WTC11 (cell line): ENCODE results near the gene RTBDN. TPM values are rescaled to one million over a fixed set of nuclear protein-coding genes. Genes with fewer than 3 reads are reported as not detected.

ENCODE experiments used
- ATAC-seq: fragments of 200-7000 bp; cut with Tn5 transposase; 2 replicates; pipeline ENCODE4 v1.10.0; 2021; ENCODE audit warnings: mild to moderate bottlenecking, moderate library complexity
- CTCF ChIA-PET: fragments of 300-600 bp; sonication (Branson Sonifier 250); formaldehyde crosslinking; loops from one replicate; lab custom pipeline; 2021; ENCODE audit warnings: antibody characterized with exemption; lab: Charles Lee
- POLR2A ChIA-PET: fragments of 350-600 bp; sonication (Branson Sonifier 250); formaldehyde crosslinking; loops from one replicate; lab custom pipeline; 2021; ENCODE audit warnings: antibody characterized with exemption; lab: Charles Lee
- DNase-seq: peaks from one replicate; pipeline ENCODE4 v3.0.0; 2021; ENCODE audit warnings: low spot score
- H3K27ac Mint-ChIP-seq: 2 replicates; pipeline ENCODE4 v1.8.0; 2021; ENCODE audit warnings: mixed read lengths
- H3K27me3 Mint-ChIP-seq: 2 replicates; pipeline ENCODE4 v1.8.0; 2021; ENCODE audit warnings: low read depth, mild to moderate bottlenecking, moderate library complexity, mixed read lengths
- H3K36me3 Mint-ChIP-seq: 2 replicates; pipeline ENCODE4 v1.8.0; 2021; ENCODE audit warnings: mixed read lengths
- H3K4me1 Mint-ChIP-seq: 2 replicates; pipeline ENCODE4 v1.8.0; 2022; ENCODE audit warnings: mixed read lengths
- H3K4me3 Mint-ChIP-seq: 2 replicates; pipeline ENCODE4 v1.8.0; 2021; ENCODE audit warnings: mild to moderate bottlenecking, moderate library complexity, mixed read lengths
- H3K9me3 Mint-ChIP-seq: 2 replicates; pipeline ENCODE4 v1.8.0; 2021; ENCODE audit warnings: mixed read lengths
- CREM ChIP-seq: sonication (generic); formaldehyde crosslinking; IDR thresholded peaks from 2 replicates; pipeline ENCODE4 v1.8.1; 2022; ENCODE audit warnings: mild to moderate bottlenecking, missing genetic modification reagents, moderate library complexity
- ESRRA ChIP-seq: sonication (generic); formaldehyde crosslinking; IDR thresholded peaks from 2 replicates; pipeline ENCODE4 v1.8.1; 2022; ENCODE audit warnings: mild to moderate bottlenecking, missing genetic modification reagents, borderline replicate concordance
- FOXK1 ChIP-seq: sonication (generic); formaldehyde crosslinking; IDR thresholded peaks from 2 replicates; pipeline ENCODE4 v1.8.0; 2022; ENCODE audit warnings: mild to moderate bottlenecking, moderate library complexity, missing genetic modification reagents
- JAZF1 ChIP-seq: fragments of 250-450 bp; sonication (Bioruptor Pico); IDR thresholded peaks from 2 replicates; pipeline ENCODE4 v1.9.0; 2021; ENCODE audit warnings: moderate library complexity, mild to moderate bottlenecking, inconsistent platforms
- MLX ChIP-seq: sonication (generic); formaldehyde crosslinking; IDR thresholded peaks from 2 replicates; pipeline ENCODE4 v1.8.1; 2023; ENCODE audit warnings: mild to moderate bottlenecking, missing genetic modification reagents, moderate library complexity
- PRDM15 ChIP-seq: sonication (generic); formaldehyde crosslinking; IDR thresholded peaks from 2 replicates; pipeline ENCODE4 v1.8.0; 2022; ENCODE audit warnings: missing genetic modification reagents
- RORB ChIP-seq: fragments of 250-450 bp; sonication (Bioruptor Pico); IDR thresholded peaks from 2 replicates; pipeline ENCODE4 v1.9.0; 2021; ENCODE audit warnings: mild to moderate bottlenecking
- SP1 ChIP-seq: sonication (generic); formaldehyde crosslinking; conservative IDR thresholded peaks from 2 replicates; pipeline ENCODE4 v1.8.1; 2022; ENCODE audit warnings: missing genetic modification reagents
- USF1 ChIP-seq: sonication (generic); formaldehyde crosslinking; IDR thresholded peaks from 2 replicates; pipeline ENCODE4 v1.8.0; 2022; ENCODE audit warnings: mild to moderate bottlenecking, missing genetic modification reagents
- ZNF232 ChIP-seq: sonication (generic); formaldehyde crosslinking; IDR thresholded peaks from 2 replicates; pipeline ENCODE4 v1.8.0; 2022; ENCODE audit warnings: mild to moderate bottlenecking, missing genetic modification reagents
- ZNF263 ChIP-seq: sonication (generic); formaldehyde crosslinking; IDR thresholded peaks from 2 replicates; pipeline ENCODE4 v1.8.1; 2022; ENCODE audit warnings: low read depth, mild to moderate bottlenecking, moderate library complexity, missing genetic modification reagents
- ZNF281 ChIP-seq: sonication (generic); formaldehyde crosslinking; IDR thresholded peaks from 2 replicates; pipeline ENCODE4 v1.8.0; 2023; ENCODE audit warnings: mild to moderate bottlenecking, missing genetic modification reagents
- total RNA-seq: library from RNA; stranded (reverse); gene quantifications from 3 replicates; pipeline ENCODE4 v1.2.3, GENCODE V29; 2021
- TF ChIP-seq, protein P1 (sequence below): fragments of 250-450 bp; sonication (Bioruptor Pico); IDR thresholded peaks from 2 replicates; pipeline ENCODE4 v1.9.0; 2021; ENCODE audit warnings: moderate library complexity, mild to moderate bottlenecking, inconsistent platforms, borderline replicate concordance
- TF ChIP-seq, protein P2 (sequence below): sonication (generic); formaldehyde crosslinking; IDR thresholded peaks from 2 replicates; pipeline ENCODE4 v1.8.1; 2023; ENCODE audit warnings: mild to moderate bottlenecking, moderate library complexity, missing genetic modification reagents
- TF ChIP-seq, protein P3 (sequence below): fragments of 250-450 bp; sonication (Bioruptor Pico); conservative IDR thresholded peaks from 2 replicates; pipeline ENCODE4 v1.9.0; 2021; ENCODE audit warnings: mild to moderate bottlenecking

RTBDN gene
- total RNA-seq, 1 experiment from 2014 or later, result 2.4 TPM

DNA sequence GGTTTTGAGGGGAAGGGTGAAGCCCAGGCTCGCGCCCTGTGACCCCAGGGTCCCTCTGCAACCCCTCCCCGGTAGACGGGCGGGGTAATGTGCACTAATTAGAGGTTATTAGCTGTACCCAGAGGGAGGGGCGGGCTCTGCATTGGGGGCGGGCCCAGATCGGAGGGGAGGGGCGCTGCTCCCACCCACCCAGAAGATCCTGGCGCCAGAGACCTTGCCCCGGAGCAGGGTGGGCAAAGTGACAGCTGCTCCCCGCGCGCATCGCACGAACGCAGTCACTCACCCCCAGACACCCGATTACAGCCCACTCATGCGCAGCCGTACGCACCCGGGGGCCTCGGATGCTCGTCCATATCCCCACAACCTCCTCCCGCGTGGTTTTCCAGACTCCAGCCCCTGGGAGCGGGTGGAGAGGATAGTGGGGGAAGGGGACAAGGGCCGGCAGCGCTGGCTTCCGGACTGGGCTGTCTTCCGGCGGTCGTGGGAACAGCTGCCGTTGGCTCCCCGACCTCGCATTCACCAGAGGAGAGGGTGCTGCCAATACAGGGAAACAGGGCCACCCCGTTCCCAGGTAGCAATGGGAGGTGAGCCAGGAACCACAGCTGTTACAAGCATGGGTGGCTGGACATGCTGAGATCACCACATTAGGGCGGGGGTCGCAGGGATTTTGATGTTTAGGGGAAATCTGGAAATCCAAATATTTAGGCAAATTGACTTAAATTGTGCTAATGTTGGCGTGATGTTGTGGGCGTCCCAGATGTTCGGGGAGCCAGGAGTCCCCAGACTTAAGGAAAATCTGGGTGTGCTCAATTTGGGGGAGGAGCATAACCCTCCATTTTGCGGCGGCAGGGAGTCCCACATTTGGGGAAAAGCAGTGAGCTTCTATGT is 56.1 kb downstream of the RTBDN start:
- Mint-ChIP-seq H3K27ac (peak overlapping the region; percentile 88), H3K4me1 (peaks cover 21% of the 10 kb centered on the region), H3K9me3 (no peaks in the 10 kb centered on the region), H3K4me3 (peak overlapping the region; percentile 79), H3K36me3 (peaks cover 9% of the 10 kb centered on the region), H3K27me3 (no peaks in the 10 kb centered on the region; the same call in 1 of the 2 replicates)
- TF ChIP-seq ZNF281 (CRISPR knock-in tag), result peak; percentile 50; the same call in 1 of the 2 replicates
- TF ChIP-seq FOXK1, result 0 out of 2 replicates have a peak, but pooled peaks have one; percentile 35
- TF ChIP-seq PRDM15 (CRISPR knock-in tag), result 0 out of 2 replicates have a peak, but pooled peaks have one; percentile 27
- no peak for TF ChIP-seq MLX
- CTCF ChIA-PET, result interaction anchor here (0.6 to 7.7 kb wide), 26 partner anchors 8 to 113 kb away, joined by 3 to 136 read pairs (median 8); partner anchors contain the start of genes GCDH, GET3, JUNB and RNASEH2A
- peak; percentile 53 for DNase-seq
- ATAC-seq, result peak; percentile 2
- POLR2A ChIA-PET, result interaction anchor here (1.0 to 3.0 kb wide), 7 partner anchors 9 to 103 kb away, joined by 3 to 29 read pairs (median 5); partner anchors contain the start of genes DNASE2, JUNB and RNASEH2A

- ChIA-PET CTCF (interaction anchor here (0.6 to 7.7 kb wide), 29 partner anchors 8 to 160 kb away, joined by 3 to 136 read pairs (median 7); partner anchors contain the start of genes BEST2, GCDH, GET3 and JUNB), POLR2A (interaction anchor here (1.0 to 3.0 kb wide), 6 partner anchors 10 to 103 kb away, joined by 3 to 29 read pairs (median 6); partner anchors contain the start of genes DNASE2 and JUNB)
- no peaks in the 10 kb centered on the region; the same call in 1 of the 2 replicates for H3K27me3 Mint-ChIP-seq
- peak; percentile 39 for ATAC-seq
- H3K4me1 Mint-ChIP-seq, result peaks cover 21% of the 10 kb centered on the region
- peak overlapping the region; percentile 79 for H3K4me3 Mint-ChIP-seq
- peak; percentile 91 for DNase-seq
- H3K36me3 Mint-ChIP-seq, result peaks cover 9% of the 10 kb centered on the region
- peak overlapping the region; percentile 49 for H3K27ac Mint-ChIP-seq
- no peaks in the 10 kb centered on the region for H3K9me3 Mint-ChIP-seq
- TF ChIP-seq SP1 (no peak), ZNF232 (CRISPR knock-in tag) (no peak; the same call in 1 of the 2 replicates), JAZF1 (CRISPR knock-in tag) (no peak), RORB (CRISPR knock-in tag) (no peak), USF1 (no peak), CREM (peak; percentile 51; the same call in 1 of the 2 replicates), ZNF263 (CRISPR knock-in tag) (no peak), ESRRA (no peak)
- TF ChIP-seq, protein P1, sequence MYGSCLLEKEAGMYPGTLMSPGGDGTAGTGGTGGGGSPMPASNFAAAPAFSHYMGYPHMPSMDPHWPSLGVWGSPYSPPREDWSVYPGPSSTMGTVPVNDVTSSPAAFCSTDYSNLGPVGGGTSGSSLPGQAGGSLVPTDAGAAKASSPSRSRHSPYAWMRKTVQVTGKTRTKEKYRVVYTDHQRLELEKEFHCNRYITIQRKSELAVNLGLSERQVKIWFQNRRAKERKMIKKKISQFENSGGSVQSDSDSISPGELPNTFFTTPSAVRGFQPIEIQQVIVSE (CRISPR knock-in tag), result no peak
- TF ChIP-seq, protein P2, sequence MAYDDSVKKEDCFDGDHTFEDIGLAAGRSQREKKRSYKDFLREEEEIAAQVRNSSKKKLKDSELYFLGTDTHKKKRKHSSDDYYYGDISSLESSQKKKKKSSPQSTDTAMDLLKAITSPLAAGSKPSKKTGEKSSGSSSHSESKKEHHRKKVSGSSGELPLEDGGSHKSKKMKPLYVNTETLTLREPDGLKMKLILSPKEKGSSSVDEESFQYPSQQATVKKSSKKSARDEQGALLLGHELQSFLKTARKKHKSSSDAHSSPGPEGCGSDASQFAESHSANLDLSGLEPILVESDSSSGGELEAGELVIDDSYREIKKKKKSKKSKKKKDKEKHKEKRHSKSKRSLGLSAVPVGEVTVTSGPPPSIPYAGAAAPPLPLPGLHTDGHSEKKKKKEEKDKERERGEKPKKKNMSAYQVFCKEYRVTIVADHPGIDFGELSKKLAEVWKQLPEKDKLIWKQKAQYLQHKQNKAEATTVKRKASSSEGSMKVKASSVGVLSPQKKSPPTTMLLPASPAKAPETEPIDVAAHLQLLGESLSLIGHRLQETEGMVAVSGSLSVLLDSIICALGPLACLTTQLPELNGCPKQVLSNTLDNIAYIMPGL (CRISPR knock-in tag), result 0 out of 2 replicates have a peak, but pooled peaks have one; percentile 48
- TF ChIP-seq, protein P3, sequence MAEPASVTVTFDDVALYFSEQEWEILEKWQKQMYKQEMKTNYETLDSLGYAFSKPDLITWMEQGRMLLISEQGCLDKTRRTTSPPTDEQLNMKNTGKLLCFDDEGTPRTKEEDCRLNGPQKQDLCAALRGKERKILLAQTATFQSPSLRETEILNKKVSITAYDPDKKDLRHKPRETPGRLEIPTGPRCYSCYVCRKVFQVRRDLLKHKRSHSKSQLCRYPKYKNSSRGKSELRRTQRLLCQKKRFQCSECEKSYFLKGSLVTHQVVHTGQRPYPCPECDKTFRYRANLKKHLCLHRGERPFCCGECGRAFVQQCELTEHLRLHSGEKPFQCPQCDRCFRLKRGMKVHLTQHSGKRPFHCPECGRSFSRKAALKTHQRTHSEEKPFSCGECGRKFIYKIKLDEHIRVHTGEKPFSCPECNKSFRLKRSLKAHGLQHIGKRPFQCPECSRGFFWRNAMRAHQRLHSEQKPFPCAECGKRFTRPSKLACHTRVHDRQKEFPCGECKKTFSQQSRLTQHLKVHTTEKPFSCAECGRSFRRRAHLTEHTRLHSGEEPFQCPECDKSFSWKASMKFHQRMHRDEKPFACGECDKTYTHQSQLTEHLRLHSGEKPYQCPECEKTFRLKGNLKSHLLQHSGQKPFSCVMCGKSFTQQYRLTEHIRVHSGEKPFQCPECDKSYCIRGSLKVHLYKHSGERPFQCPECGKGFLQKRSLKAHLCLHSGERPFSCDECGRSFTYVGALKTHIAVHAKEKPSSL (CRISPR knock-in tag), result no peak
Measured at GRCh38 chr19:12777217-12778016, 57.0 kb downstream of the RTBDN start.
